ENCODE measurements around the gene MYF5.

GRCh38 chr12:80698256-80698655 lies 18.5 kb upstream of the MYF5 start:
- TF ChIP-seq CTCF (IDR thresholded peaks at IDR 0.05 in 4 of 5, conservative IDR thresholded peaks at IDR 0.05 in 1 of 5) (no peak), POLR2A (IDR thresholded peaks at IDR 0.05) (no peak)
